RWPE1 (cell line): ENCODE measurements around the gene ITGB5.
"Not testable (repeated sequence)": the region's sequence is repeated elsewhere in the genome, so short reads cannot be mapped to it uniquely, and the experiment has no call there.

Source experiments
- CTCF ChIA-PET: fragments of 350-600 bp; sonication (Branson Sonifier 250); formaldehyde crosslinking; extraction: SDS; loops from one replicate; lab custom pipeline; 2021; lab: Yijun Ruan, JAX
- POLR2A ChIA-PET: fragments of 400-600 bp; formaldehyde crosslinking; extraction: SDS; loops from one replicate; lab custom pipeline; 2020; ENCODE audit warnings: antibody characterized with exemption; ENCODE audit not compliant: low non-redundant PET; lab: Yijun Ruan, JAX
- DNase-seq: peaks from one replicate; pipeline ENCODE4 v3.0.0; 2012; ENCODE audit warnings: low spot score
- H3K27ac ChIP-seq: fragments of 450-650 bp; 2 replicates; pipeline ENCODE4 v1.5.1; 2017
- CTCF ChIP-seq: fragments of 450-650 bp; conservative IDR thresholded peaks from 2 replicates; pipeline ENCODE4 v1.5.1; 2017; ENCODE audit warnings: low read depth, mild to moderate bottlenecking

Gene ITGB5

GRCh38 chr3:124829819-124830554 is 57.2 kb downstream of the ITGB5 start:
- no peak overlapping the region for H3K27ac ChIP-seq
- TF ChIP-seq CTCF: no peak
- ChIA-PET POLR2A (no interaction called here), CTCF (interaction anchor here (1.0 kb wide), 1 partner anchor 15 kb away, joined by 4 read pairs; no protein-coding TSS in a partner anchor)
- DNase-seq: no peak

DNA sequence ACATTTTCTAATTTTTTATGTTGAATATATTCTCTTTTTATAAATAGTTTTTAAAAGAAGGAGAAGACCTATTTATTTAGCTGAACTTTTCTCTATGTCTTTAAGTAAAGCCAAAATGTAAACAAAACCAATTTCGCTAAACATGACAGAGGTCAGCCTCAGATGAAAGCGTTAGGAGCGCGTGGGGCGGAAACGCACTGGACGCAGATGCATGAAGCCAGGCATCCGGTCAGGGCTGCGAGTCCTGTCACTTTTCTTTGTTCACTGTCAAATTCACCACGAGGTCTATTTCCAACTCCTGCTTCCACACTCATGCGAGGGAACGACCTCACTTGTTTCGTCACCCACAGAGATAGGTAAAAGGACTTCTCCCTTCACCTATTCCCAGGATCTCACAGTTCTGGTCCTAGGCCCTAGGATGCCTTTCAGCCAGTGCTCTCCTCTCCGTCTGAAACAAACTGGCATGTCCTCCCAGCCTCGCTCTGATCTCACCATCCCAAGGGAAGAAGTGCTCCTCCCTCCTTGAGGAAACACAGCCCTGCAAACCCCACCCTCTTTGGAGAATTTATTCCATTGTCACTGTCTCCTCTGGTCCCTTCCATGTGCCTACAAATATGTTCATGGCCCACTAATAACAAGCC is 57.9 kb downstream of the ITGB5 start:
- CTCF ChIA-PET: no interaction called here
- DNase-seq: no peak
- no peak for TF ChIP-seq CTCF
- no peak overlapping the region for H3K27ac ChIP-seq
- POLR2A ChIA-PET: no interaction called here

DNA sequence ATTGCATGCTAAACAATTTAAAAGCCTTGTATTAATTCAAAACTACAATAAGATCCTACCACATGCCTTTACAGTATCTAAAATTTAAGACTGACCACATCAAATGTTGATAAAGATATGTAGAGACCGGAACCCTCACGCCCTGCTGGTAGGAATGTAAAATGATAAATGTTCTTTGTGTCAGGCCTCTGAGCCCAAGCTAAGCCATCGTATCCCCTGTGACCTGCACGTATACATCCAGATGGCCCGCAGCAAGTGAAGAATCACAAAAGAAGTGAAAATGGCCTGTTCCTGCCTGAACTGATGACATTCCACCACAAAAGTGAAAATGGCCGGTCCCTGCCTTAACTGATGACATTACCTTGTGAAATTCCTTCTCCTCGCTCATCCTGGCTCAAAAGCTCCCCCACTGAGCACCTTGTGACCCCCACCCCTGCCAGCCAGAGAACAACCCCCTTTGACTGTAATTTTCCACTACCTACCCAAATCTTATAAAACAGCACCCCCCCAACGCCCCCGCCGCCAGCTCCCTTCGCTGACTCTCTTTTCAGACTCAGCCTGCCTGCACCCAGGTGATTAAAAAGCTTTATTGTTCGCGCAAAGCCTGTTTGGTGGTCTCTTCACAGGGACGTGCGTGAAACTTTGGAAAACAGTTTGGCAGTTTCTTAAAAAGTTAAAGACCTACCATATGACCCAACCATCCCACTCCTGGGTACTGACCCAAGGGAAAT is 59.5 kb downstream of the ITGB5 start:
- POLR2A ChIA-PET, DNase-seq: not testable (repeated sequence)
- CTCF ChIA-PET: interaction anchor here (0.7 to 0.9 kb wide), 3 partner anchors 11 to 90 kb away, joined by 3 read pairs; no protein-coding TSS in a partner anchor
- peak overlapping the region; percentile 66 for H3K27ac ChIP-seq

- no peak overlapping the region for H3K27ac ChIP-seq
- ChIA-PET POLR2A (no interaction called here), CTCF (interaction anchor here (0.9 to 1.2 kb wide), 2 partner anchors 40 to 74 kb away, joined by 3 to 4 read pairs; no protein-coding TSS in a partner anchor)
- TF ChIP-seq CTCF: no peak
- DNase-seq: peak; percentile 66
Measured at GRCh38 chr3:124826703-124827102, 60.5 kb downstream of the ITGB5 start.

DNA sequence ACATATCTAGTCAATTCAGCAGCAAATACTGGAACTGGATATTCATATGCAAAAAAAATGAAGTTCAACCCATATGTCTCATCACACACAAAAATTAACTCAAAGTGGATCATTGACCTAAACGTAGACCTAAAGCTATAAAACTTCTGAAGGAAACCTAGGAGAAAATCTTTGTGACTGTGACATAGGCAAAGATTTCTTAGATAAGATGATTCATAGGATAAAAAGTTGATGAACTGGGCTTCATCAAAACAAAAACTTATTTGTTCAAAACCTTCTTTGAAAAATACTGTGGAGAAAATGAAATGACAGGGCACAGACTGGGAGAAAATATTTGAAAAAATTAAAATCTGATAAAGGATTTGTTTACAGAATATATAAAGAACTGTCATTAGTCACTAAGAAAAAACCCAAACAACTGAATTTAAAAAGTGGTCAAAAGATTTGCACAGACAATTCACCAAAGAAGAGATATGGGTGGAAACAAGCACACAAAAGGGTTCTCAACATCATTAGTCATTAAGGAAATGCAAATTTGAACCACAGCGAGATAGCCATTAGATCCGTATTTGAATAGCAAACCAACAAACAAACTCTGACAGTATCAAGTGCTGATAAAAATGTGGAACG is 62.8 kb downstream of the ITGB5 start:
- CTCF ChIA-PET: interaction anchor here (0.5 kb wide), 1 partner anchor 455 kb away, joined by 7 read pairs; no protein-coding TSS in a partner anchor
- POLR2A ChIA-PET: no interaction called here
- TF ChIP-seq CTCF: no peak
- no peak overlapping the region for H3K27ac ChIP-seq
- DNase-seq: no peak

GRCh38 chr3:124823648-124824047 is 63.5 kb downstream of the ITGB5 start:
- no peak for TF ChIP-seq CTCF
- ChIA-PET CTCF (interaction anchor here (0.6 to 1.4 kb wide), 2 partner anchors 13 to 32 kb away, joined by 3 read pairs; no protein-coding TSS in a partner anchor), POLR2A (no interaction called here)
- no peak for DNase-seq
- H3K27ac ChIP-seq: no peak overlapping the region
